Measurements from ENCODE around the gene CEP83. TPM values are rescaled to one million over a fixed set of nuclear protein-coding genes. Genes with fewer than 3 reads are reported as not detected.

CEP83 gene
- polyA plus RNA-seq, 1 donor from 2014 or later, result 7.5 TPM

DNA sequence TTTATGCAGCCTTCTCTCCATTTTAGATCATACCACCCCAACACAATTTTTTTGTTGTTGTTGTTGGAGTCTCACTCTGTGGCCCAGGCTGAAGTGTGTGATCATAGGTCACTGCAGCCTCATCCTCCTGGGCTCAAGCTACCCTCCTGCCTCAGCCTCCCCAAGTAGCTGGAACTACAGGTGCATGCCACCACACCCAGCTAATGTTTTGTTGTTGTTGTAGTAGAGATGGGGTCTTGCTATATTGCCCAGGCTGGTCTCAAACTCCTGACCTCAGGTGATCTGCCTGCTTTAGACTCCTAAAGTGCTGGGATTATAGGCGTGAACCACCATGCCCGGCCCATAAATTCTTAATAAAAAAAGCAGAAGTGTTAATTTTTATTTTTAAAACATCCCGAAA, 199.7 kb downstream of the CEP83 start:
- peaks cover 11% of the 10 kb centered on the region for H3K36me3 Mint-ChIP-seq
- H3K9me3 Mint-ChIP-seq, result no peaks in the 10 kb centered on the region
- H3K4me3 Mint-ChIP-seq, result no peak overlapping the region
- H3K27ac Mint-ChIP-seq, result peak overlapping the region in 1 of 3 donors; percentile 80
- H3K27me3 Mint-ChIP-seq, result no peaks in the 10 kb centered on the region
- H3K4me1 Mint-ChIP-seq, result peaks cover 31 to 42% (median 39%) of the 10 kb centered on the region in 3 donors

DNA sequence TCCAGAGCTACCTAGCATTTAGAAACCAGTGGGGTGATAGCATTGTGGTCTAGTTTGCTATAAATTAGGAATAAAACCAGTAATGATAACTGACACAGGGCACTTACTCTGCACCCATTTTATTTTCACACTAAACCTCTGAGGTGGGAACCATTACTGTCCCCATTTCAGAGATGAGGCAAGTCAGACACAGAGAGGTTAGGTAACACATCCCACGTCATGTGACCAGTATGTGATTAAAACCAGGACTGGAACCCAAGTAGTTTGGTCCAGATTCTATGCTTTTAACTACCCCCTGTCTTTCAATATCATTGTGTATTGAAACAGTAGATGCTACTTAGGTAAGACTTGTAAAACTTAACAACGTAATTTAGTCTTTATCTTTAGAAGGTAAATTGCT, 201.1 kb downstream of the CEP83 start:
- Mint-ChIP-seq H3K27me3 (no peaks in the 10 kb centered on the region), H3K4me1 (peaks cover 30 to 38% (median 37%) of the 10 kb centered on the region in 3 donors), H3K36me3 (peaks cover 6% of the 10 kb centered on the region), H3K9me3 (no peaks in the 10 kb centered on the region), H3K27ac (peak overlapping the region in 2 of 3 donors; percentile 89 to 96), H3K4me3 (peak overlapping the region in 1 of 4 donors; percentile 95)

Other genes starting within 250 kb of the CEP83 start
- 15.2 TPM for gene TMCC3, start 190.7 kb upstream of the CEP83 start, polyA plus RNA-seq

Data from IgD-negative memory B cell (primary cell).